HCT116 (cell line): Measurements from ENCODE around the gene PPP1R13L.

ENCODE experiments used
- EZH2 ChIP-seq: fragments of 200-600 bp; sonication (generic); IDR thresholded peaks from 2 replicates; pipeline ENCODE4 v1.6.1; 2017; ENCODE audit warnings: antibody characterized with exemption, mixed run types
- MAX ChIP-seq: IDR thresholded peaks from 2 replicates; pipeline ENCODE4 v1.6.1; 2012
- POLR2A ChIP-seq: IDR thresholded peaks from 2 replicates; pipeline ENCODE4 v1.7.0; 2011; ENCODE audit warnings: borderline replicate concordance; ENCODE audit not compliant: insufficient read depth, insufficient read length; ENCODE audit errors: extremely low read depth
- POLR2AphosphoS5 ChIP-seq: IDR thresholded peaks from 2 replicates; pipeline ENCODE4 v1.6.1; 2011; ENCODE audit warnings: mild to moderate bottlenecking, low read depth, low read length, moderate library complexity
- SP1 ChIP-seq: IDR thresholded peaks from 2 replicates; pipeline ENCODE4 v1.6.1; 2012; ENCODE audit warnings: low read depth
- SRF ChIP-seq: IDR thresholded peaks from 2 replicates; pipeline ENCODE4 v1.6.1; 2012; ENCODE audit warnings: low read depth
- YY1 ChIP-seq: IDR thresholded peaks from 2 replicates; pipeline ENCODE4 v1.6.1; 2011; ENCODE audit warnings: low read length, low read depth, moderate library complexity, mild to moderate bottlenecking; ENCODE audit not compliant: insufficient replicate concordance; ENCODE audit errors: extremely low read depth
- ZFX ChIP-seq: fragments of 450-650 bp; IDR thresholded peaks from 2 replicates; pipeline ENCODE4 v1.6.1; 2017
- TF ChIP-seq, protein P1 (sequence below), 3 experiments: fragments of 200-600 bp in 1 of 3; sonication (generic) in 1 of 3; IDR thresholded peaks in 2 of 3; conservative IDR thresholded peaks in 1 of 3; 2 replicates each; pipeline ENCODE4 v1.5.1; 2012 to 2017; ENCODE audit warnings: low read depth in 2 of 3, low read length in 2 of 3, antibody characterized with exemption in 1 of 3, borderline replicate concordance in 1 of 3, control low read depth in 1 of 3, mild to moderate bottlenecking in 1 of 3, mixed read lengths in 1 of 3, mixed run types in 1 of 3, moderate library complexity in 1 of 3; ENCODE audit not compliant: insufficient read depth in 1 of 3

- TF ChIP-seq, protein P1, sequence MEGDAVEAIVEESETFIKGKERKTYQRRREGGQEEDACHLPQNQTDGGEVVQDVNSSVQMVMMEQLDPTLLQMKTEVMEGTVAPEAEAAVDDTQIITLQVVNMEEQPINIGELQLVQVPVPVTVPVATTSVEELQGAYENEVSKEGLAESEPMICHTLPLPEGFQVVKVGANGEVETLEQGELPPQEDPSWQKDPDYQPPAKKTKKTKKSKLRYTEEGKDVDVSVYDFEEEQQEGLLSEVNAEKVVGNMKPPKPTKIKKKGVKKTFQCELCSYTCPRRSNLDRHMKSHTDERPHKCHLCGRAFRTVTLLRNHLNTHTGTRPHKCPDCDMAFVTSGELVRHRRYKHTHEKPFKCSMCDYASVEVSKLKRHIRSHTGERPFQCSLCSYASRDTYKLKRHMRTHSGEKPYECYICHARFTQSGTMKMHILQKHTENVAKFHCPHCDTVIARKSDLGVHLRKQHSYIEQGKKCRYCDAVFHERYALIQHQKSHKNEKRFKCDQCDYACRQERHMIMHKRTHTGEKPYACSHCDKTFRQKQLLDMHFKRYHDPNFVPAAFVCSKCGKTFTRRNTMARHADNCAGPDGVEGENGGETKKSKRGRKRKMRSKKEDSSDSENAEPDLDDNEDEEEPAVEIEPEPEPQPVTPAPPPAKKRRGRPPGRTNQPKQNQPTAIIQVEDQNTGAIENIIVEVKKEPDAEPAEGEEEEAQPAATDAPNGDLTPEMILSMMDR (IDR thresholded peaks at IDR 0.05 in 2 of 3, conservative IDR thresholded peaks at IDR 0.05 in 1 of 3; ENCODE audit: borderline replicate concordance in 1 of 3, insufficient read depth in 1 of 3, low read depth in 2 of 3, low read length in 2 of 3): no peak
- TF ChIP-seq POLR2AphosphoS5: no peak
- TF ChIP-seq YY1: no peak
- TF ChIP-seq ZFX: no peak
- no peak for TF ChIP-seq MAX
- no peak for TF ChIP-seq POLR2A
- TF ChIP-seq SRF: no peak
- no peak for TF ChIP-seq EZH2
- TF ChIP-seq SP1: no peak
These were observed 49.0 kb downstream of the PPP1R13L start for GRCh38 chr19:45355910-45356309.
